Chondrocyte (in vitro differentiated cells): Measurements from ENCODE around the gene CALN1. TPM values are rescaled to one million over a fixed set of nuclear protein-coding genes. Genes with fewer than 3 reads are reported as not detected.

Experiments
- DNase-seq: peaks from one replicate; pipeline ENCODE4 v3.0.0; 2021; ENCODE audit warnings: mixed read lengths, low spot score
- H3K27ac Mint-ChIP-seq: one replicate; pipeline ENCODE4 v1.8.0; 2021; ENCODE audit warnings: mild to moderate bottlenecking, moderate library complexity, mixed read lengths; ENCODE audit not compliant: unreplicated experiment
- H3K27me3 Mint-ChIP-seq: 2 replicates; pipeline ENCODE4 v1.8.0; 2021; ENCODE audit warnings: low read depth, mixed read lengths
- H3K36me3 Mint-ChIP-seq: 2 replicates; pipeline ENCODE4 v1.8.0; 2021; ENCODE audit warnings: low read depth, mixed read lengths
- H3K4me1 Mint-ChIP-seq: 2 replicates; pipeline ENCODE4 v1.8.0; 2021; ENCODE audit warnings: low read depth, mild to moderate bottlenecking, mixed read lengths
- H3K4me3 Mint-ChIP-seq: one replicate; pipeline ENCODE4 v1.8.0; 2021; ENCODE audit warnings: mild to moderate bottlenecking, moderate library complexity, mixed read lengths; ENCODE audit not compliant: unreplicated experiment
- H3K9me3 Mint-ChIP-seq: 2 replicates; pipeline ENCODE4 v1.8.0; 2021; ENCODE audit warnings: low read depth, mixed read lengths
- total RNA-seq: library from RNA; stranded (reverse); gene quantifications from 3 replicates; pipeline ENCODE4 v1.2.1, GENCODE V29; 2021
- TF ChIP-seq, protein P1 (sequence below): fragments of 200-600 bp; sonication (generic); IDR thresholded peaks from 2 replicates; pipeline ENCODE4 v1.5.0; 2021; ENCODE audit warnings: antibody characterized with exemption, mild to moderate bottlenecking, moderate library complexity

The CALN1 gene
- total RNA-seq, 1 donor from 2014 or later: not detected

DNA sequence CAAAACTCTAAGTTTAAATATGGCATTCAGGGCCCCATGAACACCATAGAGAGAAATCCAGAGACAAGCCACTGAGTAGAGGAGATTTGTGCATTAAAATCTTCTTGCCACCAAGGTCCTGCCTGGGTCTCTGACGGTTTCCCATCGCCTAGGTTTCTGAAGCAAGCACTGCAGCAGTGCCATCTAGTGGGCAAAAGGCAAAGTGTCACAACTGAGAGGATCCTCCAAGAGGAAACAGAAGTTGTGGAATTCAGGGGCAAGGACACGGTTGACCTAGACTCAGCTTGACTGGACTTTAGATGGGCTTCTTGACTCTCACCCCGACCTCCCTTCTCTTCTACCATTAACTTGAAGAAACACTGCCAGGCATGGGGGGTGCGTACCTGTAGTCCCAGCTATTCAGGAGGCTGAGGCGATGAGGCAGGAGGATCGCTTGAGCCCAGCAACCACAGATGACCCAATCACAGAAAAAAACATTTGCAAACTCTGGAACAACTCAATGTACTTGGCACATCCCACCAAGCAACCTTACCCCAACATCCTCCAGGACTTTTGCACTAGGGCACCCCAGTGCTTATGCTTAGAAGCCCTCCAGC lies 676.1 kb downstream of the CALN1 start:
- H3K4me3 Mint-ChIP-seq: no peak overlapping the region
- peaks cover 2% of the 10 kb centered on the region for H3K9me3 Mint-ChIP-seq
- H3K27ac Mint-ChIP-seq: no peak overlapping the region
- TF ChIP-seq, protein P1, sequence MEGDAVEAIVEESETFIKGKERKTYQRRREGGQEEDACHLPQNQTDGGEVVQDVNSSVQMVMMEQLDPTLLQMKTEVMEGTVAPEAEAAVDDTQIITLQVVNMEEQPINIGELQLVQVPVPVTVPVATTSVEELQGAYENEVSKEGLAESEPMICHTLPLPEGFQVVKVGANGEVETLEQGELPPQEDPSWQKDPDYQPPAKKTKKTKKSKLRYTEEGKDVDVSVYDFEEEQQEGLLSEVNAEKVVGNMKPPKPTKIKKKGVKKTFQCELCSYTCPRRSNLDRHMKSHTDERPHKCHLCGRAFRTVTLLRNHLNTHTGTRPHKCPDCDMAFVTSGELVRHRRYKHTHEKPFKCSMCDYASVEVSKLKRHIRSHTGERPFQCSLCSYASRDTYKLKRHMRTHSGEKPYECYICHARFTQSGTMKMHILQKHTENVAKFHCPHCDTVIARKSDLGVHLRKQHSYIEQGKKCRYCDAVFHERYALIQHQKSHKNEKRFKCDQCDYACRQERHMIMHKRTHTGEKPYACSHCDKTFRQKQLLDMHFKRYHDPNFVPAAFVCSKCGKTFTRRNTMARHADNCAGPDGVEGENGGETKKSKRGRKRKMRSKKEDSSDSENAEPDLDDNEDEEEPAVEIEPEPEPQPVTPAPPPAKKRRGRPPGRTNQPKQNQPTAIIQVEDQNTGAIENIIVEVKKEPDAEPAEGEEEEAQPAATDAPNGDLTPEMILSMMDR: peak; percentile 93
- no peaks in the 10 kb centered on the region for H3K36me3 Mint-ChIP-seq
- peaks cover 2% of the 10 kb centered on the region for H3K27me3 Mint-ChIP-seq
- peaks cover 10% of the 10 kb centered on the region for H3K4me1 Mint-ChIP-seq
- no peak for DNase-seq

DNA sequence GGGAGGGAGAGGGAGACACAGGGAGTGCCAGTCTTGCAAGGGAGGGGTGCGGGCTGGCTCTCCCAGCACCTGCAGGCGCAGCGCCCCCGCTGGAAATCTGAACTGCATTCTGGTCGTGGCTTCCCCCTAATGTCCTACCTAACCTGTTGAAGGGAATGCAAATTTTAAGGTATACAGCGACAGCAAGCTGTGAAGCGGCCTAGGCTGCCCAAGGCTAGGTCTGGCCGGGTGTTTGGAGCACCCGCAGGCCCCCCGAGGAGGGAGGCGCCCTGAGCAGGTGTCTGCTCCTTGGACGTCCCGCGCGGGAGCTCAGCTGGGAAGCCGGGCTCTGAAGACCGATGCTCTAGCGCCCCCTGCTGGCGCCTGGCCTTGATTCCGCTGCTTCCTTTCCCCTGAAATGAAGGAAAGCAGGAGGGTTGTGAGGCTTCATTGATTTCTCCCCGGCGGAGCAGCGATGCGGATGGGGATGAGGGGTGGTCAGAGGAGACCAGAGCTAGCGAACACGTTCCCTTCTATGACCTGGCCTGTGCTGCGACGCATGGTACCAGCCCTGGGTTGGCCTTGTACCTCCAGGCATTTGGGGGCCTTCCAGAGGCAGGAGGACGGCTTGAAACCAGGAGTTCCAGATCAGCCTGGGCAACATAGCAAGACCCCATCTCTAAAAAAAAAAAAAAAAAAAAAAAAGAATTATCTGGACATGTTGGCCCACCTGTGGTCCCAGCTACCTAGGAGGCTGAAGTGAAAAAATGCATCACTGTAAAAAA lies 678.8 kb downstream of the CALN1 start:
- TF ChIP-seq, protein P1: peak; percentile 97
- DNase-seq: no peak
- peaks cover 6% of the 10 kb centered on the region for H3K9me3 Mint-ChIP-seq
- peak overlapping the region; percentile 65 for H3K4me3 Mint-ChIP-seq
- peaks cover 2% of the 10 kb centered on the region for H3K27me3 Mint-ChIP-seq
- no peaks in the 10 kb centered on the region for H3K36me3 Mint-ChIP-seq
- H3K27ac Mint-ChIP-seq: no peak overlapping the region
- peaks cover 12% of the 10 kb centered on the region for H3K4me1 Mint-ChIP-seq

DNA sequence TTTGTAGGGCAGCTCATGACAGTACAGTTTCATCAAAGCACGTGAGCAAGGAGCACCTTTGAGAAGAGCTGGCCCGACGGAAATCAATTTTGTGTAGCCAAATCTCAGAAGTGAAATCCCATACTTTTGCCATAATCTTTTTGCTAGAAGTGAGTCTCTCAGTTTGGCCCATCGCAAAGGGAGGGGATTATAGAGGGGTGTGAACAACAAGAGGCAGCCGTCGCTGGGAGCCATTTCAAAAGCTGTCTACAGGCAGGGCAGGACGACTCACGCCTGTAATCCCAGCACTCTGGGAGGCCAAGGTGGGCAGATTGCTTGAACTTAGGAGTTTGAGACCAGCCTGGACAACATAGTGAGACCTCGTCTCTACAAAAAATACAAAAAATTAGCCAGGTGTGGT lies 680.4 kb downstream of the CALN1 start:
- DNase-seq: no peak
- no peak overlapping the region for H3K4me3 Mint-ChIP-seq
- peaks cover 2% of the 10 kb centered on the region for H3K27me3 Mint-ChIP-seq
- TF ChIP-seq, protein P1: no peak
- H3K36me3 Mint-ChIP-seq: no peaks in the 10 kb centered on the region
- peaks cover 12% of the 10 kb centered on the region for H3K4me1 Mint-ChIP-seq
- peaks cover 6% of the 10 kb centered on the region for H3K9me3 Mint-ChIP-seq
- no peak overlapping the region for H3K27ac Mint-ChIP-seq
